HL-60 (cell line): ENCODE measurements around the gene CES3.

Source experiments
- DNase-seq, 2 experiments: peaks; one replicate each; pipeline ENCODE4 v3.0.0-alpha.2; 2010 to 2020; ENCODE audit warnings: low read depth in 1 of 2, low spot score in 1 of 2
- H3K27ac ChIP-seq: fragments of 250-450 bp; sonication (Bioruptor Pico); replicated peaks from 2 replicates; pipeline ENCODE4 v1.5.1; 2020; ENCODE audit warnings: mild to moderate bottlenecking, moderate library complexity
- H3K27me3 ChIP-seq: fragments of 250-450 bp; sonication (Bioruptor Pico); 2 replicates; pipeline ENCODE4 v1.5.1; 2021; ENCODE audit warnings: mild to moderate bottlenecking, moderate library complexity; ENCODE audit not compliant: insufficient read depth, poor library complexity, severe bottlenecking
- H3K4me3 ChIP-seq: replicated peaks from 2 replicates; pipeline ENCODE4 v1.5.1; 2011; ENCODE audit warnings: mild to moderate bottlenecking, control low read depth, low read length; ENCODE audit not compliant: insufficient read depth
- GABPA ChIP-seq: IDR thresholded peaks from 2 replicates; pipeline ENCODE4 v1.6.1; 2012; ENCODE audit warnings: low read depth
- POLR2AphosphoS5 ChIP-seq: IDR thresholded peaks from 2 replicates; pipeline ENCODE4 v1.6.1; 2012; ENCODE audit warnings: low read depth
- SPI1 ChIP-seq: IDR thresholded peaks from 2 replicates; pipeline ENCODE4 v1.6.1; 2012; ENCODE audit warnings: low read depth, mild to moderate bottlenecking, borderline replicate concordance
- TF ChIP-seq, protein P1 (sequence below): IDR thresholded peaks from one replicate; pipeline ENCODE4 v1.5.1; 2011; ENCODE audit warnings: low read length, control low read depth, inconsistent platforms; ENCODE audit not compliant: insufficient read depth
- TF ChIP-seq, protein P2 (sequence below): IDR thresholded peaks from 2 replicates; pipeline ENCODE4 v1.6.1; 2012; ENCODE audit warnings: low read depth; ENCODE audit not compliant: insufficient replicate concordance

Gene CES3

DNA sequence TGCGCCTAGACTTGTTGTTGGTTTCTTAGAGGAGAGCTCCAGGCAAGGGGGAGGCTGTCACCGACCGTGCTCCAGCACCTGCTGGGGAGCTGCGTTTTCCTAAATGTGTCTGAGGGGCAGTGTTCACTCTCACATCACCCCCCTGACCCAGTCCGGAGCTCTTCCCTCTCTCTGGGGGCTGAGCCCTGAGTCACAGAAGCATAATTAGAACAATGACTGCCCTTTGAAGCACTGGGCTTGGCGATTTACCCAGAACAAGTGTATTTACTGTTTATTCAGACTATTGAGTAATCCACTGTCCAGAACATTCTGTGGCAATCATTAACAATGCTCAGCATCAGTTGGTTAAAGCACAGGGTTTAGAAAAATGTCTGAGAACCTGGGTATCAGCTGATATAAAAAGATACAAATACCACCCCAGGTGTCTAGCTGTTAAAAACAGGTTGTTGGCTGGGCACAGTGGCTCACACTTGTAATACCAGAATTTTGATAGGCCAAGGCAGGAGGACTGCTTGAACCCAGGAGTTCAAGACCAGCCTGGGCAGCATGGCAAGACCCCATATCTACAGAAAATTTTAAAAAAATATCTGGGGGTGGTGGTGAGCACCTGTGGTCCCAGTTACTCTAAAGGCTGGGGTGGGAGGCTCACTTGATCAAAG lies 35.4 kb downstream of the CES3 start:
- H3K27ac ChIP-seq: no peak overlapping the region
- H3K27me3 ChIP-seq: no peaks in the 10 kb centered on the region
- no peak for DNase-seq
- H3K4me3 ChIP-seq: no peak overlapping the region
- no peak for TF ChIP-seq SPI1
- TF ChIP-seq, protein P1, sequence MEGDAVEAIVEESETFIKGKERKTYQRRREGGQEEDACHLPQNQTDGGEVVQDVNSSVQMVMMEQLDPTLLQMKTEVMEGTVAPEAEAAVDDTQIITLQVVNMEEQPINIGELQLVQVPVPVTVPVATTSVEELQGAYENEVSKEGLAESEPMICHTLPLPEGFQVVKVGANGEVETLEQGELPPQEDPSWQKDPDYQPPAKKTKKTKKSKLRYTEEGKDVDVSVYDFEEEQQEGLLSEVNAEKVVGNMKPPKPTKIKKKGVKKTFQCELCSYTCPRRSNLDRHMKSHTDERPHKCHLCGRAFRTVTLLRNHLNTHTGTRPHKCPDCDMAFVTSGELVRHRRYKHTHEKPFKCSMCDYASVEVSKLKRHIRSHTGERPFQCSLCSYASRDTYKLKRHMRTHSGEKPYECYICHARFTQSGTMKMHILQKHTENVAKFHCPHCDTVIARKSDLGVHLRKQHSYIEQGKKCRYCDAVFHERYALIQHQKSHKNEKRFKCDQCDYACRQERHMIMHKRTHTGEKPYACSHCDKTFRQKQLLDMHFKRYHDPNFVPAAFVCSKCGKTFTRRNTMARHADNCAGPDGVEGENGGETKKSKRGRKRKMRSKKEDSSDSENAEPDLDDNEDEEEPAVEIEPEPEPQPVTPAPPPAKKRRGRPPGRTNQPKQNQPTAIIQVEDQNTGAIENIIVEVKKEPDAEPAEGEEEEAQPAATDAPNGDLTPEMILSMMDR: no peak
- TF ChIP-seq POLR2AphosphoS5: no peak
- no peak for TF ChIP-seq GABPA
- TF ChIP-seq, protein P2, sequence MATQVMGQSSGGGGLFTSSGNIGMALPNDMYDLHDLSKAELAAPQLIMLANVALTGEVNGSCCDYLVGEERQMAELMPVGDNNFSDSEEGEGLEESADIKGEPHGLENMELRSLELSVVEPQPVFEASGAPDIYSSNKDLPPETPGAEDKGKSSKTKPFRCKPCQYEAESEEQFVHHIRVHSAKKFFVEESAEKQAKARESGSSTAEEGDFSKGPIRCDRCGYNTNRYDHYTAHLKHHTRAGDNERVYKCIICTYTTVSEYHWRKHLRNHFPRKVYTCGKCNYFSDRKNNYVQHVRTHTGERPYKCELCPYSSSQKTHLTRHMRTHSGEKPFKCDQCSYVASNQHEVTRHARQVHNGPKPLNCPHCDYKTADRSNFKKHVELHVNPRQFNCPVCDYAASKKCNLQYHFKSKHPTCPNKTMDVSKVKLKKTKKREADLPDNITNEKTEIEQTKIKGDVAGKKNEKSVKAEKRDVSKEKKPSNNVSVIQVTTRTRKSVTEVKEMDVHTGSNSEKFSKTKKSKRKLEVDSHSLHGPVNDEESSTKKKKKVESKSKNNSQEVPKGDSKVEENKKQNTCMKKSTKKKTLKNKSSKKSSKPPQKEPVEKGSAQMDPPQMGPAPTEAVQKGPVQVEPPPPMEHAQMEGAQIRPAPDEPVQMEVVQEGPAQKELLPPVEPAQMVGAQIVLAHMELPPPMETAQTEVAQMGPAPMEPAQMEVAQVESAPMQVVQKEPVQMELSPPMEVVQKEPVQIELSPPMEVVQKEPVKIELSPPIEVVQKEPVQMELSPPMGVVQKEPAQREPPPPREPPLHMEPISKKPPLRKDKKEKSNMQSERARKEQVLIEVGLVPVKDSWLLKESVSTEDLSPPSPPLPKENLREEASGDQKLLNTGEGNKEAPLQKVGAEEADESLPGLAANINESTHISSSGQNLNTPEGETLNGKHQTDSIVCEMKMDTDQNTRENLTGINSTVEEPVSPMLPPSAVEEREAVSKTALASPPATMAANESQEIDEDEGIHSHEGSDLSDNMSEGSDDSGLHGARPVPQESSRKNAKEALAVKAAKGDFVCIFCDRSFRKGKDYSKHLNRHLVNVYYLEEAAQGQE: no peak

DNA sequence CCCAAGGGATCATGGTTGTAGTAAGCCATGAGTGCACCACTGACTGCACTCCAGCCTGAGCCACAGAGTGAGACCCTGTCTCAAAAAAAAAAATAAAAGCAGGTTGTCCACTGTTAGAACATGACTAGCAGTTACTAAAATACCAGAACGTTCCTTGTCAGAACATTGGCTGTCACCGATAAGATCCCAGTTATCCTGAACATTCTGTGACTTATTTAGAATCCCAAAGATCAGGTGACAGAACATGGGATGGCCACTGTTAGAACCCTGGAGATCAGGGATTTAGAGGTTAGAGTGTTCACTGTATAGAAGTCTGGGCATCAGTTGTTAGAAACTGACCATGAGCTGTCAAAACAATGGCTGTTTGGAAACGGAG lies 35.9 kb downstream of the CES3 start:
- DNase-seq: no peak
- Histone ChIP-seq H3K27ac (no peak overlapping the region), H3K27me3 (no peaks in the 10 kb centered on the region), H3K4me3 (no peak overlapping the region)
- TF ChIP-seq, protein P1: no peak
- TF ChIP-seq, protein P2: no peak
- no peak for TF ChIP-seq SPI1
- TF ChIP-seq GABPA: no peak
- no peak for TF ChIP-seq POLR2AphosphoS5

DNA sequence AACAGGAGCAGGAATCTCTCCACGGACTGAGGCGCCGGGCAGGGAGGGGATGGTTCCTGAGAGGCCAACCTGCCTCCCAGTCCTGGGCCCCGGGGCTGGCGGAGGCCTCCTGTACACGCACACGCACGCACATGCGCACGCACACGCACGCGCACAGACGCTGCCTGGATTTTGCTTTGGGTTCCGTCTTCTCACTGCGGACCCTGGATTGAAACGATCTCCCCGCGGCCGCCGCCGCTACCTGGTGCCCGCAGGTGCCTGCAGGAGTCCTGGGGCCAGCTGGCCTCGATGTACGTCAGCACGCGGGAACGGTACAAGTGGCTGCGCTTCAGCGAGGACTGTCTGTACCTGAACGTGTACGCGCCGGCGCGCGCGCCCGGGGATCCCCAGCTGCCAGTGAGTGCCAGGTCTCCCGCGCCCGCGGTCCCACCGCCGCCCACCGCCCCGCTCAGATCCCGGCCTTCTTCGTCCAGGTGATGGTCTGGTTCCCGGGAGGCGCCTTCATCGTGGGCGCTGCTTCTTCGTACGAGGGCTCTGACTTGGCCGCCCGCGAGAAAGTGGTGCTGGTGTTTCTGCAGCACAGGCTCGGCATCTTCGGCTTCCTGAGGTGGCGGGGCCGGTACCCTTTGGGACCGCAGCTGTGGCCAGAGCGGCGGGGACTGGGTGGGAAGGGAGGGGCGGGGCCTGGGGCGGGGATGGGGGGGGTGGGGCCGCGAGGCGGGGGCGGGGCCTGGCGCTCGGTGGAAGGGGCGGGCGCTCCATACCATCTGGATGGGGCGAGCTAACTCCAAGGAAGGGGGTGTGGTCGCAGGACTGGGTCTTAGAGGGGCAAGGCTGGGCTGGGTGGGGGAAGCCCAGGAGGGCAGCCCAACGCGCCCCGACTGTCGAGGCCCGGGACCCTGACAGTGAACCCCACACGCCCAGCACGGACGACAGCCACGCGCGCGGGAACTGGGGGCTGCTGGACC lies 39.6 kb downstream of the CES3 start:
- DNase-seq: peak; percentile 28 to 56
- TF ChIP-seq SPI1 (no peak), GABPA (no peak), POLR2AphosphoS5 (no peak)
- TF ChIP-seq, protein P1: no peak
- TF ChIP-seq, protein P2: no peak
- no peak overlapping the region for H3K27ac ChIP-seq
- peak overlapping the region; percentile 64 for H3K4me3 ChIP-seq
- no peaks in the 10 kb centered on the region for H3K27me3 ChIP-seq
